ENCODE data around the gene CHP2. TPM values are rescaled to one million over a fixed set of nuclear protein-coding genes. Genes with fewer than 3 reads are reported as not detected.
"Not testable (repeated sequence)": the region's sequence is repeated elsewhere in the genome, so short reads cannot be mapped to it uniquely, and the experiment has no call there.

CHP2 gene
- total RNA-seq, 1 experiment from 2014 or later: not detected

- Histone ChIP-seq H3K9me3 (no peaks in the 10 kb centered on the region), H3K4me3 (ENCODE audit: low read depth, low read length) (no peak overlapping the region), H3K27me3 (replicated peaks; ENCODE audit: control insufficient read depth, insufficient read depth, low read length) (no peaks in the 10 kb centered on the region), H3K36me3 (ENCODE audit: control insufficient read depth, insufficient read depth, low read length) (no peaks in the 10 kb centered on the region), H3K4me1 (no peaks in the 10 kb centered on the region)
- CTCF ChIA-PET: interaction anchor here (1.2 kb wide), 1 partner anchor 37 kb away, joined by 3 read pairs; no protein-coding TSS in a partner anchor
- POLR2A ChIA-PET: no interaction called here
- Mint-ChIP-seq H3K27me3 (ENCODE audit: insufficient read depth, unreplicated experiment) (no peaks in the 10 kb centered on the region), H3K4me3 (ENCODE audit: unreplicated experiment) (no peak overlapping the region), H3K36me3 (ENCODE audit: insufficient read depth, unreplicated experiment) (no peaks in the 10 kb centered on the region), H3K9me3 (ENCODE audit: unreplicated experiment) (peaks cover 4% of the 10 kb centered on the region), H3K4me1 (ENCODE audit: low read depth, unreplicated experiment) (peaks cover 6% of the 10 kb centered on the region), H3K27ac (ENCODE audit: unreplicated experiment) (peak overlapping the region; percentile 37)
- BruUV-seq (replicated peaks): no TSS peak
- intact Hi-C loops (cut with micrococcal nuclease; ENCODE audit: unreplicated experiment): no loop called here
- TF ChIP-seq, protein P1, sequence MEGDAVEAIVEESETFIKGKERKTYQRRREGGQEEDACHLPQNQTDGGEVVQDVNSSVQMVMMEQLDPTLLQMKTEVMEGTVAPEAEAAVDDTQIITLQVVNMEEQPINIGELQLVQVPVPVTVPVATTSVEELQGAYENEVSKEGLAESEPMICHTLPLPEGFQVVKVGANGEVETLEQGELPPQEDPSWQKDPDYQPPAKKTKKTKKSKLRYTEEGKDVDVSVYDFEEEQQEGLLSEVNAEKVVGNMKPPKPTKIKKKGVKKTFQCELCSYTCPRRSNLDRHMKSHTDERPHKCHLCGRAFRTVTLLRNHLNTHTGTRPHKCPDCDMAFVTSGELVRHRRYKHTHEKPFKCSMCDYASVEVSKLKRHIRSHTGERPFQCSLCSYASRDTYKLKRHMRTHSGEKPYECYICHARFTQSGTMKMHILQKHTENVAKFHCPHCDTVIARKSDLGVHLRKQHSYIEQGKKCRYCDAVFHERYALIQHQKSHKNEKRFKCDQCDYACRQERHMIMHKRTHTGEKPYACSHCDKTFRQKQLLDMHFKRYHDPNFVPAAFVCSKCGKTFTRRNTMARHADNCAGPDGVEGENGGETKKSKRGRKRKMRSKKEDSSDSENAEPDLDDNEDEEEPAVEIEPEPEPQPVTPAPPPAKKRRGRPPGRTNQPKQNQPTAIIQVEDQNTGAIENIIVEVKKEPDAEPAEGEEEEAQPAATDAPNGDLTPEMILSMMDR (IDR thresholded peaks at IDR 0.05; ENCODE audit: insufficient read depth in 1 of 2, low read depth in 1 of 2, low read length in 1 of 2, severe bottlenecking in 1 of 2, unreplicated experiment in 1 of 2): no peak
- no peak for DNase-seq
Measured at GRCh38 chr16:23728112-23728477, 26.7 kb upstream of the CHP2 start.

GRCh38 chr16:23729503-23730424 lies 25.1 kb upstream of the CHP2 start:
- Histone ChIP-seq H3K4me3 (ENCODE audit: low read depth, low read length) (no peak overlapping the region), H3K4me1 (no peaks in the 10 kb centered on the region), H3K36me3 (ENCODE audit: control insufficient read depth, insufficient read depth, low read length) (no peaks in the 10 kb centered on the region), H3K9me3 (no peaks in the 10 kb centered on the region), H3K27me3 (replicated peaks; ENCODE audit: control insufficient read depth, insufficient read depth, low read length) (no peaks in the 10 kb centered on the region)
- H3K27me3 Mint-ChIP-seq (ENCODE audit: insufficient read depth, unreplicated experiment): no peaks in the 10 kb centered on the region
- no peak overlapping the region for H3K27ac Mint-ChIP-seq (ENCODE audit: unreplicated experiment)
- TF ChIP-seq, protein P1 (IDR thresholded peaks at IDR 0.05; ENCODE audit: insufficient read depth in 1 of 2, low read depth in 1 of 2, low read length in 1 of 2, severe bottlenecking in 1 of 2, unreplicated experiment in 1 of 2): no peak
- H3K4me1 Mint-ChIP-seq (ENCODE audit: low read depth, unreplicated experiment): peaks cover 6% of the 10 kb centered on the region
- H3K4me3 Mint-ChIP-seq (ENCODE audit: unreplicated experiment): no peak overlapping the region
- intact Hi-C loops (cut with micrococcal nuclease; ENCODE audit: unreplicated experiment): no loop called here
- DNase-seq: peak; percentile 30 to 56
- no peaks in the 10 kb centered on the region for H3K9me3 Mint-ChIP-seq (ENCODE audit: unreplicated experiment)
- no TSS peak for BruUV-seq (replicated peaks)
- no peaks in the 10 kb centered on the region for H3K36me3 Mint-ChIP-seq (ENCODE audit: insufficient read depth, unreplicated experiment)
- POLR2A ChIA-PET: no interaction called here
- CTCF ChIA-PET: no interaction called here

DNA sequence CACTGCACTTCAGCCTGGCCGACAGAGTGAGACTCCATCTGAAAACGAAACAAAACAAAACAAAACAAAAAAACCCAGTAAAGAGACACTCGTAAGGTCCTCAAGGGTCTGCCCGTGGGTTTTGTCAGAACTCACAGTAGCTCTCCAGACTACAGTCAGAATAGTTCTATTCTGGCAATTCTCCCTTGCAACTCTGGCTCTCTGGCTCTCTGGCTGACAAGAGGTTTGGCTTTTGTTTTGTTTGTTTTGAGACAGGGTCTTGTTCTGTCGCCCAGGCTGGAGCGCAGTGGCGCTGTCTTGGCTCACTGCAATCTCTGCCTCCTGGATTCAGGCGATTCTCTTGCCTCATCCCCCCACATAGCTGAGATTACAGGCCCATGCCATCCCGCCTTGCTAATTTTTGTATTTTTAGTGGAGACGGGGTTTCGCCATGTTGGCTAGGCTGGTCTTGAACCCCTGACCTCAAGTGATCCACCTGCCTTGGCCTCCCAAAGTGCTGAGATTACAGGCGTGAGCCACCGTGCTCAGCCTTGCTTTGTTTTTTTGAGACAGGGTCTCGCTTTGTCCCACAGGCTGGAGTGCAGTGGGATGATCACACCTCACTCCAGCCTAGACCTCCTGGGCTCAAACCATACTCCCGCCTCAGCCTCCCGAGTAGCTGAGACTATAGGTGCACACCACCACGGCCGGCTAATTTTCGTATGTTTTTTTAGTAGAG lies 20.5 kb upstream of the CHP2 start:
- Histone ChIP-seq H3K4me1 (no peaks in the 10 kb centered on the region), H3K27me3 (replicated peaks; ENCODE audit: control insufficient read depth, insufficient read depth, low read length) (no peaks in the 10 kb centered on the region), H3K36me3 (ENCODE audit: control insufficient read depth, insufficient read depth, low read length) (no peaks in the 10 kb centered on the region), H3K9me3 (no peaks in the 10 kb centered on the region), H3K4me3 (ENCODE audit: low read depth, low read length) (no peak overlapping the region)
- Mint-ChIP-seq H3K4me3 (ENCODE audit: unreplicated experiment) (no peak overlapping the region), H3K27me3 (ENCODE audit: insufficient read depth, unreplicated experiment) (peaks cover 2% of the 10 kb centered on the region), H3K4me1 (ENCODE audit: low read depth, unreplicated experiment) (no peaks in the 10 kb centered on the region), H3K27ac (ENCODE audit: unreplicated experiment) (no peak overlapping the region), H3K36me3 (ENCODE audit: insufficient read depth, unreplicated experiment) (no peaks in the 10 kb centered on the region), H3K9me3 (ENCODE audit: unreplicated experiment) (no peaks in the 10 kb centered on the region)
- TF ChIP-seq, protein P1 (IDR thresholded peaks at IDR 0.05; ENCODE audit: insufficient read depth in 1 of 2, low read depth in 1 of 2, low read length in 1 of 2, severe bottlenecking in 1 of 2, unreplicated experiment in 1 of 2): no peak
- ChIA-PET POLR2A (no interaction called here), CTCF (interaction anchor here (0.6 kb wide), 1 partner anchor 53 kb away, joined by 3 read pairs; no protein-coding TSS in a partner anchor)
- DNase-seq: no peak
- BruUV-seq (replicated peaks): no TSS peak
- intact Hi-C loops (cut with micrococcal nuclease; ENCODE audit: unreplicated experiment): no loop called here

DNA sequence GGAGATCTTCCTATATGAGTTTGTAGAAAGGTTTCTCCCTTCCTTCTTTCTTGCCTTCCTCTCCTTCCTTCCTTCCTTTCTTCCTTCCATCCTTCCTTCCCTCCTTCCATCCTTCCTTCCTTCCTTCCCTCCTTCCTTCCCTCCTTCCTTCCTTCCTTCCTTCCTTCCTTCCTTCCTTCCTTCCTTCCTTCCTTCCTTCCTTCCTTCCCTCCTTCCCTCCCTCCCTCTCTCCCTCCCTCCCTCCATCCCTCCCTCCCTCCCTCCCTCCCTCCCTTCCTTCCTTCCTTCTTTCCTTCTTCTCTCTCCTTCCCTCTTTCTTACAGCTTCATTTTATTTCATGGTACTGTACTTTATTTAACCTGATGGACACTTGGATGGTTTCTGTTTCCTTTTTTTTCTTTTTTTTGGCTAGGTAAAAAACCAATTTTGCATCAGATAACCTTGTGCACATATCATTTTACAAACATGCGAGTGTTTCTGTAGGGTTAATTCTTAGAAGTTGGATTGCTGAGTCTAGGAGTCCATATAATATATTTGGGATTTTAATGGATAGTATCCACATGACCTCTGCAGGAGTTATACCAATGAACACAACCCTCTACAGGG lies 17.3 kb upstream of the CHP2 start:
- H3K4me1 ChIP-seq; POLR2A ChIA-PET; DNase-seq; BruUV-seq (replicated peaks); H3K4me1 Mint-ChIP-seq (ENCODE audit: low read depth, unreplicated experiment); CTCF ChIA-PET; H3K27me3 ChIP-seq (replicated peaks; ENCODE audit: control insufficient read depth, insufficient read depth, low read length); intact Hi-C loops (cut with micrococcal nuclease; ENCODE audit: unreplicated experiment); H3K27me3 Mint-ChIP-seq (ENCODE audit: insufficient read depth, unreplicated experiment); H3K36me3 ChIP-seq (ENCODE audit: control insufficient read depth, insufficient read depth, low read length); H3K9me3 ChIP-seq; H3K36me3 Mint-ChIP-seq (ENCODE audit: insufficient read depth, unreplicated experiment); H3K4me3 ChIP-seq (ENCODE audit: low read depth, low read length); H3K27ac Mint-ChIP-seq (ENCODE audit: unreplicated experiment); H3K4me3 Mint-ChIP-seq (ENCODE audit: unreplicated experiment); H3K9me3 Mint-ChIP-seq (ENCODE audit: unreplicated experiment): not testable (repeated sequence)
